Mesendoderm (in vitro differentiated cells): ENCODE data around the gene ACAP3.
"Not testable (repeated sequence)": the region's sequence is repeated elsewhere in the genome, so short reads cannot be mapped to it uniquely, and the experiment has no call there.

Experiments
- DNase-seq: peaks from one replicate; pipeline ENCODE4 v3.0.0; 2013
- H2AK5ac ChIP-seq: 2 replicates; pipeline ENCODE4 v1.6.1; 2013; ENCODE audit warnings: low read length, inconsistent platforms
- H2BK120ac ChIP-seq: 2 replicates; pipeline ENCODE4 v1.6.1; 2013; ENCODE audit warnings: low read depth, mild to moderate bottlenecking, low read length, moderate library complexity, mixed read lengths
- H2BK15ac ChIP-seq: replicated peaks from 2 replicates; pipeline ENCODE4 v1.6.1; 2013; ENCODE audit warnings: low read depth, mild to moderate bottlenecking, moderate library complexity
- H2BK5ac ChIP-seq: 2 replicates; pipeline ENCODE4 v1.6.1; 2013; ENCODE audit warnings: low read length, inconsistent platforms
- H3K18ac ChIP-seq: 2 replicates; pipeline ENCODE4 v1.6.1; 2013; ENCODE audit warnings: mild to moderate bottlenecking, low read length, mixed read lengths
- H3K23ac ChIP-seq: one replicate; pipeline ENCODE4 v1.6.1; 2013; ENCODE audit warnings: low read length
- H3K27ac ChIP-seq: 2 replicates; pipeline ENCODE4 v1.5.1; 2013; ENCODE audit warnings: low read depth, mild to moderate bottlenecking, inconsistent platforms, low read length, moderate library complexity
- H3K27me3 ChIP-seq: 2 replicates; pipeline ENCODE4 v1.6.1; 2013; ENCODE audit warnings: low read length, control low read depth, mild to moderate bottlenecking, inconsistent platforms; ENCODE audit not compliant: insufficient read depth, poor library complexity
- H3K36me3 ChIP-seq: 2 replicates; pipeline ENCODE4 v1.6.1; 2013; ENCODE audit warnings: low read length, inconsistent platforms; ENCODE audit not compliant: control insufficient read depth, insufficient read depth
- H3K4ac ChIP-seq: one replicate; pipeline ENCODE4 v1.6.1; 2013; ENCODE audit warnings: low read depth, mild to moderate bottlenecking, low read length, moderate library complexity
- H3K4me1 ChIP-seq: 2 replicates; pipeline ENCODE4 v1.6.1; 2013; ENCODE audit warnings: low read depth, low read length, inconsistent platforms; ENCODE audit not compliant: control insufficient read depth
- H3K4me2 ChIP-seq: 2 replicates; pipeline ENCODE4 v1.6.1; 2013; ENCODE audit warnings: low read length
- H3K4me3 ChIP-seq: 2 replicates; pipeline ENCODE4 v1.5.1; 2013; ENCODE audit warnings: mild to moderate bottlenecking, low read length
- H3K56ac ChIP-seq: one replicate; pipeline ENCODE4 v1.6.1; 2013; ENCODE audit warnings: low read length
- H3K79me1 ChIP-seq: 2 replicates; pipeline ENCODE4 v1.6.1; 2013; ENCODE audit warnings: low read length, inconsistent platforms
- H3K79me2 ChIP-seq: 2 replicates; pipeline ENCODE4 v1.6.1; 2013; ENCODE audit warnings: mild to moderate bottlenecking, low read length; ENCODE audit not compliant: control insufficient read depth, insufficient read depth
- H3K9ac ChIP-seq: 2 replicates; pipeline ENCODE4 v1.6.1; 2013; ENCODE audit warnings: low read length, inconsistent platforms
- H4K5ac ChIP-seq: one replicate; pipeline ENCODE4 v1.6.1; 2013; ENCODE audit warnings: low read length
- H4K8ac ChIP-seq: one replicate; pipeline ENCODE4 v1.6.1; 2013; ENCODE audit warnings: low read depth, mild to moderate bottlenecking, control low read depth, low read length, moderate library complexity
- WGBS: extraction: QIAGEN DNeasy Blood & Tissue Kit; methylation state at CpG from one replicate; pipeline ENCODE4 v1.1.7; 2013; ENCODE audit warnings: low lambda C conversion rate, missing lambda C conversion rate; ENCODE audit not compliant: insufficient coverage; ENCODE audit errors: extremely low coverage; 5-methylcytosine and 5-hydroxymethylcytosine counted together

ACAP3 gene

GRCh38 chr1:1316199-1316598 lies 8.5 kb upstream of the ACAP3 start:
- WGBS = no CpG with 5 or more reads among the region's 8 CpGs
- H3K36me3 ChIP-seq = peaks cover 17% of the 10 kb centered on the region

DNA sequence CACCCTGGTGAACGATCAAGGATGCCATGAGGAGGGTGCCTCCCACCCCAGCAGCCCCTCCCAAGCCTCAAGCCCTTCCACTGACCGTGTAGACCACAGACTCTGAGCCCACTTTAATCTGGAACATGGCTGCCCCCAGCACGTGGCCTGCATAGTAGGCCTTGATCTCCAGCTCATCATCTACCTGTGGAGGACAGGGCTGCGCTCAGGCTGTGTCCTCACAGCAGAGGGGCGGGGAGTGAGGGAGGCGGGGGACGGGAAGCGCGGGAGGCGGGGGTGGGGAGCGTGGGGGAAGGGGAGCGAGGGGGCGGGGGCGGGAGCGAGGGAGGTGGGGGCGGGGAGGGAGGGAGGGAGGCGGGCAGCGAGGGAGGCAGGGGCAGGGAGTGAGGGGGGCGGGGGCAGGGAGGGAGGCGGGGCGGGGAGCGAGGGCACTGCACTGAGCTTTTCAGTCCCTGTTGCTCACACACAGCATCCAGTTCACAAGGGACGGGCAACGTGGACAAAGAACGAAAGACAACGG lies 7.8 kb upstream of the ACAP3 start:
- peak overlapping the region; percentile 16 for H3K27ac ChIP-seq
- peaks cover 2% of the 10 kb centered on the region for H3K4me1 ChIP-seq
- peak overlapping the region; percentile 83 for H3K56ac ChIP-seq
- no peak overlapping the region for H3K18ac ChIP-seq
- H3K23ac ChIP-seq = no peak overlapping the region
- peaks cover 10% of the 10 kb centered on the region for H3K79me1 ChIP-seq
- peak; percentile 87 for DNase-seq
- no peak overlapping the region for H2BK15ac ChIP-seq
- peak overlapping the region; percentile 58 for H3K9ac ChIP-seq
- H3K36me3 ChIP-seq = peaks cover 17% of the 10 kb centered on the region
- H3K4ac ChIP-seq = peak overlapping the region; percentile 49
- H3K4me2 ChIP-seq = no peak overlapping the region
- H4K8ac ChIP-seq = no peak overlapping the region
- H3K27me3 ChIP-seq = no peaks in the 10 kb centered on the region
- peak overlapping the region; percentile 55 for H2BK5ac ChIP-seq
- no peak overlapping the region for H3K4me3 ChIP-seq
- peak overlapping the region; percentile 58 for H2AK5ac ChIP-seq
- WGBS = no CpG with 5 or more reads among the region's 26 CpGs
- no peak overlapping the region for H4K5ac ChIP-seq
- peaks cover 7% of the 10 kb centered on the region for H3K79me2 ChIP-seq
- no peak overlapping the region for H2BK120ac ChIP-seq

More at GRCh38 chr1:1316199-1316598, 8.5 kb upstream of the ACAP3 start:
- H3K79me2 ChIP-seq = peaks cover 13% of the 10 kb centered on the region
- H3K4me1 ChIP-seq, H4K5ac ChIP-seq, H3K4me2 ChIP-seq, H2BK120ac ChIP-seq, DNase-seq, H3K27ac ChIP-seq, H3K4ac ChIP-seq, H3K9ac ChIP-seq, H3K27me3 ChIP-seq, H3K56ac ChIP-seq, H3K18ac ChIP-seq, H2AK5ac ChIP-seq, H3K4me3 ChIP-seq, H3K23ac ChIP-seq, H4K8ac ChIP-seq, H2BK5ac ChIP-seq, H2BK15ac ChIP-seq: not testable (repeated sequence)
- peaks cover 13% of the 10 kb centered on the region for H3K79me1 ChIP-seq

- peaks cover 19% of the 10 kb centered on the region for H3K36me3 ChIP-seq
These were observed 7.1 kb upstream of the ACAP3 start for GRCh38 chr1:1314678-1315335.

DNA sequence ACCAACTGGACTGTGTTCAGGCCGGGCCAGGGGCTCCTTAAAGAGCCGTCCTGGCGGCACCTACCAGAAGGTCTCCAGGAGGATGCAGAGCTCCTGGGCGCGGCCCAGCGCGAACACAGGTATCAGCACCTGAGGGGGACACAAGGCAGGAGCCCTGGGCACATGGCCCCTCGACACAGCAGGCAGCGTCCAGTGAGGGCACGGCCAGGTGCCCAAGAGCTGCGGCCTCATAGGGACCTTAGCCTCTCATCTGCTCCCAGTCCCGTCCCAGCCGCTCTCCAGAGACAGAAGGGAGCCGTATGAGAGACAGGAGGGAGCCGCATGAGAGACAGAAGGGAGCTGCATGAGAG lies 6.5 kb upstream of the ACAP3 start:
- no peak overlapping the region for H3K56ac ChIP-seq
- H3K23ac ChIP-seq = no peak overlapping the region
- H3K79me1 ChIP-seq = peaks cover 8% of the 10 kb centered on the region
- H3K27ac ChIP-seq = no peak overlapping the region
- no peak overlapping the region for H3K9ac ChIP-seq
- H3K4me2 ChIP-seq = no peak overlapping the region
- no peak overlapping the region for H2BK15ac ChIP-seq
- H3K4me1 ChIP-seq = peaks cover 2% of the 10 kb centered on the region
- H3K36me3 ChIP-seq = peaks cover 19% of the 10 kb centered on the region
- peaks cover 1% of the 10 kb centered on the region for H3K79me2 ChIP-seq
- H3K4me3 ChIP-seq = no peak overlapping the region
- no peak overlapping the region for H2AK5ac ChIP-seq
- H2BK120ac ChIP-seq = no peak overlapping the region
- no CpG with 5 or more reads among the region's 15 CpGs for WGBS
- H3K27me3 ChIP-seq = no peaks in the 10 kb centered on the region
- H4K5ac ChIP-seq = no peak overlapping the region
- H4K8ac ChIP-seq = no peak overlapping the region
- H3K4ac ChIP-seq = no peak overlapping the region
- no peak overlapping the region for H2BK5ac ChIP-seq
- no peak overlapping the region for H3K18ac ChIP-seq
- no peak for DNase-seq

More at GRCh38 chr1:1314678-1315335, 7.1 kb upstream of the ACAP3 start:
- Histone ChIP-seq H3K79me2 (peaks cover 4% of the 10 kb centered on the region), H4K5ac (no peak overlapping the region), H3K4me3 (no peak overlapping the region), H3K4me2 (no peak overlapping the region), H3K27me3 (no peaks in the 10 kb centered on the region), H3K4me1 (peaks cover 2% of the 10 kb centered on the region), H2BK120ac (no peak overlapping the region), H3K18ac (no peak overlapping the region), H3K56ac (peak overlapping the region; percentile 83), H3K4ac (peak overlapping the region; percentile 49), H2BK5ac (peak overlapping the region; percentile 55), H3K9ac (peak overlapping the region; percentile 58), H3K79me1 (peaks cover 10% of the 10 kb centered on the region), H2AK5ac (no peak overlapping the region), H2BK15ac (no peak overlapping the region), H3K23ac (no peak overlapping the region), H4K8ac (no peak overlapping the region), H3K27ac (no peak overlapping the region)
- no CpG with 5 or more reads among the region's 23 CpGs for WGBS
- DNase-seq = no peak

DNA sequence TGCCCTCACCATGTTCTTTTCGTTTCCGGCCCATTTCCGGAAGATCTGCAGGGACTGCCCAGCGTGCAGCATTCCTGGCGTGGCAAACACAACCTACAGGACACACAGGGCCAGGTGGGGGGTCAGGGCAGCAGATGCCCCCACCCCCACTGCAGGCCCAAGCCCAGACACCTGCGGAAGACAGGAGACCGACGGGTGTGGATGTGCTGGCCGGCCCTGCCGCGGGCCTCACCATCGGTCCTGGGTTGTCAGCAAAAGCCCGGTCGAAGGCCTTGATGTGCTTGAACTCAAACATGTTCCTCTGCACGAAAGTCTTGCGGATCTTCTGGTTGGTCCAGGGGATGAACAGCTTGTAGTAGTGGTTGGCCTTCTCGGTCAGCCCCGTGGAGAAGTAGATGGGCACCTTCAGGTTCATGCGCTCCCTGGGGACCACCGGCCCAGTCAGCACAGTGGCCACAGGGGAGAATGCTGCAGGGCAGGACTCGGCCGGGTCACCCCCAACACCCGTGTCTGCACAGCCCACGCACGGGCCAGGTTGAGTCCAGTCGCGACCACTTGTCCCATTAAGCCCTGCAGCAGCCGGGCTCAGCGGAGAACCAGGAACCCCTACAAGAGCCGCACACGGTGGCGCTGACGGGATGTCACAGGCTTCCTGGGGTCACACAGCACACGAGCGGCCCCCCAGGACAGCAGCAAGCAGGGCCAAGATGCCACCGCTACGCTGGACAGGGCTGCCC lies 5.9 kb upstream of the ACAP3 start:
- no peak for DNase-seq
- peaks cover 2% of the 10 kb centered on the region for H3K4me1 ChIP-seq
- H3K9ac ChIP-seq = no peak overlapping the region
- no peak overlapping the region for H3K27ac ChIP-seq
- no peak overlapping the region for H3K56ac ChIP-seq
- H3K27me3 ChIP-seq = no peaks in the 10 kb centered on the region
- no peak overlapping the region for H4K5ac ChIP-seq
- H2AK5ac ChIP-seq = no peak overlapping the region
- peaks cover 7% of the 10 kb centered on the region for H3K79me1 ChIP-seq
- H3K4ac ChIP-seq = no peak overlapping the region
- no peak overlapping the region for H3K18ac ChIP-seq
- no peak overlapping the region for H3K23ac ChIP-seq
- H3K79me2 ChIP-seq = no peaks in the 10 kb centered on the region
- H2BK120ac ChIP-seq = no peak overlapping the region
- WGBS = no CpG with 5 or more reads among the region's 37 CpGs
- H3K36me3 ChIP-seq = peaks cover 19% of the 10 kb centered on the region
- no peak overlapping the region for H3K4me2 ChIP-seq
- H4K8ac ChIP-seq = no peak overlapping the region
- H2BK15ac ChIP-seq = no peak overlapping the region
- H3K4me3 ChIP-seq = no peak overlapping the region
- no peak overlapping the region for H2BK5ac ChIP-seq
